DMS153 treated with DMSO at 0.1 percent for 48 hours (cell line): ENCODE results near the gene SAFB2.

ENCODE experiments used
- DNase-seq: peaks from one replicate; lab custom pipeline; 2025; ENCODE audit not compliant: unreplicated experiment; lab: John Stamatoyannopoulos, UW

The SAFB2 gene

GRCh38 chr19:5635427-5635826 lies 12.9 kb upstream of the SAFB2 start:
- no peak for DNase-seq

GRCh38 chr19:5632657-5633056 lies 10.1 kb upstream of the SAFB2 start:
- DNase-seq, result no peak

GRCh38 chr19:5632241-5632612 lies 9.7 kb upstream of the SAFB2 start:
- DNase-seq, result no peak

- no peak for DNase-seq
These were observed 9.1 kb upstream of the SAFB2 start for GRCh38 chr19:5631567-5632240.

- DNase-seq, result no peak
These were observed 6.4 kb upstream of the SAFB2 start for GRCh38 chr19:5628919-5629481.

- DNase-seq, result no peak
These were observed 5.9 kb upstream of the SAFB2 start for GRCh38 chr19:5628461-5628860.

- no peak for DNase-seq
These were observed 4.9 kb upstream of the SAFB2 start for GRCh38 chr19:5627395-5627904.

GRCh38 chr19:5625641-5626040 lies 3.1 kb upstream of the SAFB2 start:
- no peak for DNase-seq

GRCh38 chr19:5624741-5625278 lies 2.2 kb upstream of the SAFB2 start:
- no peak for DNase-seq

GRCh38 chr19:5624018-5624663 lies 1.6 kb upstream of the SAFB2 start:
- no peak for DNase-seq

GRCh38 chr19:5623397-5624017 lies 931 bp upstream of the SAFB2 start:
- DNase-seq, result no peak

GRCh38 chr19:5621945-5622464 lies 571 bp downstream of the SAFB2 start:
- DNase-seq, result no peak

GRCh38 chr19:5621311-5621944 lies 1.1 kb downstream of the SAFB2 start:
- DNase-seq, result no peak

GRCh38 chr19:5619946-5620345 lies 2.6 kb downstream of the SAFB2 start:
- DNase-seq, result no peak

GRCh38 chr19:5618591-5618990 lies 4.0 kb downstream of the SAFB2 start:
- no peak for DNase-seq

- DNase-seq, result no peak
These were observed 5.5 kb downstream of the SAFB2 start for GRCh38 chr19:5617080-5617479.

GRCh38 chr19:5615756-5616327 lies 6.7 kb downstream of the SAFB2 start:
- DNase-seq, result no peak

- DNase-seq, result no peak
These were observed 9.4 kb downstream of the SAFB2 start for GRCh38 chr19:5612891-5613865.

GRCh38 chr19:5609881-5610448 lies 12.6 kb downstream of the SAFB2 start:
- DNase-seq, result no peak
